Liver (tissue), 9 donors: ENCODE measurements around the gene RAB3GAP2. TPM values are rescaled to one million over a fixed set of nuclear protein-coding genes. Genes with fewer than 3 reads are reported as not detected.

ENCODE experiments used
- DNase-seq: peaks from one replicate; pipeline ENCODE4 v3.0.0-alpha.2; 2017; ENCODE audit warnings: low spot score
- H3K27ac ChIP-seq, 2 donors: one replicate each; pipeline ENCODE4 v1.7.0; 2013; ENCODE audit warnings: inconsistent platforms in 2 of 2, low read length in 2 of 2, control low read depth in 1 of 2, low read depth in 1 of 2, mild to moderate bottlenecking in 1 of 2
- H3K27me3 ChIP-seq, 4 donors: one replicate each; pipeline versions ENCODE4 v1.6.1 to v1.7.0; 2013; ENCODE audit warnings: low read length in 3 of 4, inconsistent platforms in 1 of 4, mild to moderate bottlenecking in 1 of 4, moderate library complexity in 1 of 4; ENCODE audit not compliant: control insufficient read depth in 4 of 4, insufficient read depth in 4 of 4
- H3K36me3 ChIP-seq, 4 donors: one replicate each; pipeline versions ENCODE4 v1.6.1 to v1.7.0; 2013; ENCODE audit warnings: low read length in 3 of 4, mild to moderate bottlenecking in 3 of 4, low read depth in 1 of 4, moderate library complexity in 1 of 4; ENCODE audit not compliant: control insufficient read depth in 4 of 4, insufficient read depth in 3 of 4
- H3K4me1 ChIP-seq, 4 donors: one replicate each; pipeline versions ENCODE4 v1.6.1 to v1.7.0; 2013; ENCODE audit warnings: low read length in 3 of 4, mild to moderate bottlenecking in 3 of 4, moderate library complexity in 1 of 4; ENCODE audit not compliant: control insufficient read depth in 4 of 4, insufficient read depth in 4 of 4
- H3K4me3 ChIP-seq, 3 donors: one replicate each; pipeline versions ENCODE4 v1.6.1 to v1.7.0; 2013; ENCODE audit warnings: low read length in 3 of 3, control low read depth in 1 of 3, low read depth in 1 of 3, mild to moderate bottlenecking in 1 of 3
- H3K9ac ChIP-seq, 2 donors: one replicate each; pipeline ENCODE4 v1.7.0; 2013; ENCODE audit warnings: low read length in 2 of 2, mild to moderate bottlenecking in 2 of 2, moderate library complexity in 2 of 2, control low read depth in 1 of 2, low read depth in 1 of 2
- H3K9me3 ChIP-seq, 4 donors: one replicate each; pipeline versions ENCODE4 v1.6.1 to v1.7.0; 2013; ENCODE audit warnings: low read length in 3 of 4; ENCODE audit not compliant: control insufficient read depth in 4 of 4
- CTCF ChIP-seq: fragments of 150-350 bp; IDR thresholded peaks from 2 replicates; pipeline ENCODE4 v1.5.1; 2017; ENCODE audit warnings: improper control_type of control experiment, low read depth, low read length; ENCODE audit not compliant: missing input control
- EGR1 ChIP-seq, 2 donors: IDR thresholded peaks; 2 replicates each; pipeline ENCODE4 v1.6.1; 2016 to 2018; ENCODE audit warnings: antibody characterized with exemption in 2 of 2, low read depth in 2 of 2
- FOXA1 ChIP-seq: IDR thresholded peaks from 2 replicates; pipeline ENCODE4 v1.6.1; 2016; ENCODE audit warnings: antibody characterized with exemption
- GABPA ChIP-seq, 2 donors: IDR thresholded peaks in 1 of 2; conservative IDR thresholded peaks in 1 of 2; 2 replicates each; pipeline ENCODE4 v1.6.1; 2016; ENCODE audit warnings: antibody characterized with exemption in 2 of 2, mild to moderate bottlenecking in 1 of 2, moderate library complexity in 1 of 2
- HNF4A ChIP-seq, 2 donors: conservative IDR thresholded peaks; 2 replicates each; pipeline ENCODE4 v1.6.1; 2016; ENCODE audit warnings: antibody characterized with exemption in 2 of 2, mild to moderate bottlenecking in 2 of 2
- HNF4G ChIP-seq: IDR thresholded peaks from 2 replicates; pipeline ENCODE4 v1.6.1; 2016; ENCODE audit warnings: antibody characterized with exemption
- JUND ChIP-seq, 2 donors: IDR thresholded peaks; 2 replicates each; pipeline ENCODE4 v1.6.1; 2016; ENCODE audit warnings: antibody characterized with exemption in 2 of 2
- NR2F2 ChIP-seq: IDR thresholded peaks from 2 replicates; pipeline ENCODE4 v1.6.1; 2016; ENCODE audit warnings: antibody characterized with exemption
- REST ChIP-seq: IDR thresholded peaks from 2 replicates; pipeline ENCODE4 v1.6.1; 2016; ENCODE audit warnings: antibody characterized with exemption, mild to moderate bottlenecking
- RXRA ChIP-seq, 2 donors: IDR thresholded peaks; 2 replicates each; pipeline ENCODE4 v1.6.1; 2017 to 2018; ENCODE audit warnings: antibody characterized with exemption in 2 of 2, mild to moderate bottlenecking in 1 of 2
- TAF1 ChIP-seq: conservative IDR thresholded peaks from 2 replicates; pipeline ENCODE4 v1.6.1; 2016; ENCODE audit warnings: antibody characterized with exemption, mild to moderate bottlenecking
- YY1 ChIP-seq: IDR thresholded peaks from 2 replicates; pipeline ENCODE4 v1.6.1; 2016; ENCODE audit warnings: antibody characterized with exemption, mild to moderate bottlenecking
- ZBTB33 ChIP-seq: IDR thresholded peaks from 2 replicates; pipeline ENCODE4 v1.6.1; 2016; ENCODE audit warnings: antibody characterized with exemption
- WGBS: extraction: QIAGEN DNeasy Blood & Tissue Kit; methylation state at CpG from one replicate; pipeline ENCODE4 v1.1.7; 2013; 5-methylcytosine and 5-hydroxymethylcytosine counted together
- polyA plus RNA-seq, 2 donors: library from polyadenylated mRNA; stranded (reverse) in 1 of 2; unstranded in 1 of 2; fragments of 200-250 nt in 1 of 2; fragments of >200 nt in 1 of 2; fragmentation: Nextera tagmentation in 1 of 2; extraction: Ambion mirVana in 1 of 2; gene quantifications; one replicate each; pipeline versions ENCODE4 v1.2.1 to v1.2.3, GENCODE V29; 2013 to 2015
- total RNA-seq, 2 donors: library from RNA; depleted of rRNA; stranded (reverse); fragments of >200 nt; gene quantifications; one replicate each; pipeline ENCODE4 v1.2.3, GENCODE V29; 2014
- donor health status: healthy.
- donor health status: healthy.
- donor health status: healthy.
- donor health status: healthy.
- donor health status: healthy.

Gene RAB3GAP2
- total and polyA plus RNA-seq, 4 donors: 5.3 to 24.0 (median 11.4) TPM

GRCh38 chr1:220272841-220273090 lies 513 bp upstream of the RAB3GAP2 start:
- H3K36me3 ChIP-seq: peaks cover 0 to 3% (median 0%) of the 10 kb centered on the region in 4 donors
- no peaks in the 10 kb centered on the region for H3K27me3 ChIP-seq
- H3K4me3 ChIP-seq: peak overlapping the region; percentile 78 to 99 (median 85)
- peaks cover 8 to 19% (median 14%) of the 10 kb centered on the region in 4 donors for H3K4me1 ChIP-seq
- TF ChIP-seq RXRA (IDR thresholded peaks at IDR 0.05) (no peak), TAF1 (no peak), EGR1 (IDR thresholded peaks at IDR 0.05; ENCODE audit: low read depth in 2 of 2) (no peak), HNF4A (conservative IDR thresholded peaks at IDR 0.05) (no peak), FOXA1 (no peak), ZBTB33 (no peak), HNF4G (no peak)
- H3K27ac ChIP-seq: peak overlapping the region; percentile 58 to 82
- 14% methylated on average over 5 of the region's 5 CpGs for WGBS
- no peaks in the 10 kb centered on the region for H3K9me3 ChIP-seq
- DNase-seq: no peak
- peak overlapping the region in 1 of 2 donors; percentile 78 for H3K9ac ChIP-seq

- Histone ChIP-seq H3K4me1 (peaks cover 8 to 19% (median 14%) of the 10 kb centered on the region in 4 donors), H3K9ac (peak overlapping the region; percentile 23 to 88), H3K36me3 (peaks cover 0 to 3% (median under 1%) of the 10 kb centered on the region in 4 donors), H3K4me3 (peak overlapping the region; percentile 78 to 99 (median 85)), H3K9me3 (no peaks in the 10 kb centered on the region), H3K27ac (peak overlapping the region; percentile 58 to 82), H3K27me3 (no peaks in the 10 kb centered on the region)
- under 1% methylated on average over 12 of the region's 12 CpGs for WGBS
- DNase-seq: no peak
- no peak for TF ChIP-seq REST
- TF ChIP-seq NR2F2: no peak
- TF ChIP-seq ZBTB33: no peak
- TF ChIP-seq HNF4A (conservative IDR thresholded peaks at IDR 0.05): no peak
Measured at GRCh38 chr1:220271706-220272046, 577 bp downstream of the RAB3GAP2 start.

GRCh38 chr1:220269036-220269435 lies 3.2 kb downstream of the RAB3GAP2 start:
- H3K36me3 ChIP-seq: peaks cover 0 to 3% (median 2%) of the 10 kb centered on the region in 4 donors
- peaks cover 8 to 19% (median 14%) of the 10 kb centered on the region in 4 donors for H3K4me1 ChIP-seq
- H3K27ac ChIP-seq: no peak overlapping the region

More at GRCh38 chr1:220269036-220269435, 3.2 kb downstream of the RAB3GAP2 start:
- DNase-seq: no peak
- no peaks in the 10 kb centered on the region for H3K9me3 ChIP-seq
- 92% methylated on average over 2 of the region's 2 CpGs for WGBS
- H3K27me3 ChIP-seq: no peaks in the 10 kb centered on the region
- no peak overlapping the region for H3K4me3 ChIP-seq
- TF ChIP-seq JUND (IDR thresholded peaks at IDR 0.05) (no peak), YY1 (no peak), CTCF (no peak), GABPA (IDR thresholded peaks at IDR 0.05 in 1 of 2, conservative IDR thresholded peaks at IDR 0.05 in 1 of 2) (no peak), HNF4G (no peak), RXRA (IDR thresholded peaks at IDR 0.05) (no peak)
- no peak overlapping the region for H3K9ac ChIP-seq
